C4-2B (cell line): Measurements from ENCODE around the gene RBFOX2.

ENCODE experiments used
- H3K27ac ChIP-seq: fragments of 450-650 bp; 2 replicates; pipeline ENCODE4 v1.5.1; 2017
- ZFX ChIP-seq: fragments of 450-650 bp; IDR thresholded peaks from 2 replicates; pipeline ENCODE4 v1.6.1; 2017
- TF ChIP-seq, protein P1 (sequence below): fragments of 450-650 bp; conservative IDR thresholded peaks from 2 replicates; pipeline ENCODE4 v1.5.1; 2017; ENCODE audit warnings: mild to moderate bottlenecking

Gene RBFOX2

DNA sequence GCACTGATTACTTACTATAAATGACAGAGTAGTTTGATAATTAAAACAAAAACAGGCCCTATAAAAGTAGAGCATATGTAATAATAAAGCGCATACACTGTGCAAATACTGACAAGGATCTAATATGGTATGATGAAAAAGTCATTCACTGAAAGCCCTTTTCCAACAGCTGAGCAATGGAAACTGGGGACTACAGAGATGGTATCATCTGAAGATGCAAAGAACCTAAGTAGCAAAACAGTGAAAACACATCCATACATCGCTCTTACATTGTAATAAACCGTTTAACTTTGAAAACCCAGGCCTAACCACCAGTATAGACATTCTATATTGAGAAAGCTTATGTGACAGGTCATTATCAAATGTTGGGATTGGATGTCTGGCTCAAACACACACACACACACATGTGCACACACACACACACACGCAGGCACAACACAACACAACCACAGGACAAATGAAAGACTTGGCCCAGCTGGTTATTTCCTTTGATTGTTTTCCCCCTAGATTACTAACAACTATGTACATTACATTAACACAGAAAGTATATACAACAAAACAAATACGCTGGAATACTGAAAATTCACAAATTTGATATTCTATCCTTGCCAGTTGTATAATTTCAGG, 191.4 kb downstream of the RBFOX2 start:
- H3K27ac ChIP-seq: no peak overlapping the region
- TF ChIP-seq, protein P1, sequence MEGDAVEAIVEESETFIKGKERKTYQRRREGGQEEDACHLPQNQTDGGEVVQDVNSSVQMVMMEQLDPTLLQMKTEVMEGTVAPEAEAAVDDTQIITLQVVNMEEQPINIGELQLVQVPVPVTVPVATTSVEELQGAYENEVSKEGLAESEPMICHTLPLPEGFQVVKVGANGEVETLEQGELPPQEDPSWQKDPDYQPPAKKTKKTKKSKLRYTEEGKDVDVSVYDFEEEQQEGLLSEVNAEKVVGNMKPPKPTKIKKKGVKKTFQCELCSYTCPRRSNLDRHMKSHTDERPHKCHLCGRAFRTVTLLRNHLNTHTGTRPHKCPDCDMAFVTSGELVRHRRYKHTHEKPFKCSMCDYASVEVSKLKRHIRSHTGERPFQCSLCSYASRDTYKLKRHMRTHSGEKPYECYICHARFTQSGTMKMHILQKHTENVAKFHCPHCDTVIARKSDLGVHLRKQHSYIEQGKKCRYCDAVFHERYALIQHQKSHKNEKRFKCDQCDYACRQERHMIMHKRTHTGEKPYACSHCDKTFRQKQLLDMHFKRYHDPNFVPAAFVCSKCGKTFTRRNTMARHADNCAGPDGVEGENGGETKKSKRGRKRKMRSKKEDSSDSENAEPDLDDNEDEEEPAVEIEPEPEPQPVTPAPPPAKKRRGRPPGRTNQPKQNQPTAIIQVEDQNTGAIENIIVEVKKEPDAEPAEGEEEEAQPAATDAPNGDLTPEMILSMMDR: no peak
- no peak for TF ChIP-seq ZFX

DNA sequence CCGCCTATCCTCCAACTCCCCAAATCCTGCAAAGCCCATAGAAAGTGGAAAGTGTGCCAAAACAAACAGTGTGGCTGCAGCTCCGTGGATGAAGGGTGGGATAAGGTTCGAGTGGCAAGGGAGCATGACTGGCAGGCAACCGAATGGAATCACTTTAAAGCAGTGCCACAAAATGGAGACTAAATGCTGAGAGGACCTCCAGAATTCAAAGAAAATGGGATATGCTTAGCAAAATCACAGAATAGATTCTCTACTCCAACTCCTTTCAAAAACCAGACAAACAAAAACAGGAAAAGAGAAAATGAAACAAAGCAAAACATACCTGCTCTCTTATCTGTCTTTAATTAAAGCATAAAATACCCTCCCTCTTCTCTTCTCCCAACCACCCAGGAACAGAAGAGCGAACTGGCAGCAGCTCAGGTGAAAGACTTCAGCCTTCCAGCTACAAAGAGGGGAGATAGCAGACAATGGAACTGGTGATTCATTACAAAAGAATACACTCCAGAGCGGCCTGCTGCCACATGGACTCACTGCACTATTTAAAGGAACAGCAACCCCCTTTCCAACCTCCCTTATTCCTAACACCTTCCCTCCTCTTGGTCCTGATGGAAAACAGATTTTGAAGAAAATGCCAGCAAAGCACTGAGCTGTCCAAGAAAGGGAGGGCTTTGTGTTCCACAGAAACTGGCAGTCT, 192.5 kb downstream of the RBFOX2 start:
- TF ChIP-seq ZFX: no peak
- TF ChIP-seq, protein P1: no peak
- peak overlapping the region; percentile 63; the same call in 1 of the 2 replicates for H3K27ac ChIP-seq

DNA sequence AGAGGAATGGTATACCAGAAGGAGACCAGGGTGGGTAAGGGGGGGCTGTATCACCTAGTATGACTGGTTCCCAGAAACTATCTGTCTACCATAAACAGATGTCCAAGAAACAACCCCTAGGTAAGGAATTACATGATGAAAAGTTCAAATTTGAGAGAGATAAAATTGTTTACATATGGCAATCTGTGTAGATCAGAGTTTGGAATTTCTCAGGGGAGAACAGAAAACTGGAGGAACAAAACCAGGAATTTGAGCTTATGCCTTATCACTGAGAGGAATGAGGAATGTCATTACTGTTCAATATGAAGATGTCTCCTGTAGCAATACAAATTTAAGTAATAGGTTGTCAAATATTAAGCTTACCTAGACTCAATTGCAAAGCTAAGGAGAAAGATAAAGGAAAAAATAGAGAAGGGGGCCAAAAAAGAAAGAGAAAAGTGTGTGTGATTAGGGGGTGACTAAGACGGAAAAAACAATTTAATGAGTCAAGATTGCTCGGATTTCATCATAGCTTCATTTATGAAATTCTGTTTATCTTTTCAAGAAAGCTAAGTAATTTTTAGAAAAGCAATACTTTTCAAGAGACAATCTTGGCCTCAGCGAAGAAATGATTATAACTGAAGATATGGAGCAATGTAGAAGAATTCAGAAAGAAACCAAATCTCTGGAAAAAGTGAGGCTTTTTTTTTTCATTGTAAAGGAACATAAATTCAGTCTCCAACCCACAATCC, 193.2 kb downstream of the RBFOX2 start:
- TF ChIP-seq ZFX: no peak
- TF ChIP-seq, protein P1: no peak
- peak overlapping the region; percentile 63; the same call in 1 of the 2 replicates for H3K27ac ChIP-seq

DNA sequence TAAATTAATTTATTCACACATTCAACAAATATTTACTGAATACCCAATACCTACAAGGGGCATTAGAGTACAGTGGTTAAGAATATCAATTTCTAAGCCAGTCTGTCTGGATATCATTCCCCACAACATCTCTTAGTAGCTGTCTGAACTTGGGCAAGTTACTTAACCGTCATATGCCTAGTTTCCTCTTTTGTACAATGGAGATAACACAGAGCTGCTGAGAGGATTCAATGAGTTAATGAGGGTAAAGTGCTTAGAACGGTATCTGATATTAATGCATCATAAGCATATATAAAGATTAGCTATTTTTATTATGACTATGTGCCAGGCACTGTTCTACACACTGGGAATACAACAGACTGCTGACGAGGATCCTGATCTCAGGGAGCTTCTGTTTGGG, 194.6 kb downstream of the RBFOX2 start:
- TF ChIP-seq, protein P1: no peak
- no peak for TF ChIP-seq ZFX
- H3K27ac ChIP-seq: no peak overlapping the region

DNA sequence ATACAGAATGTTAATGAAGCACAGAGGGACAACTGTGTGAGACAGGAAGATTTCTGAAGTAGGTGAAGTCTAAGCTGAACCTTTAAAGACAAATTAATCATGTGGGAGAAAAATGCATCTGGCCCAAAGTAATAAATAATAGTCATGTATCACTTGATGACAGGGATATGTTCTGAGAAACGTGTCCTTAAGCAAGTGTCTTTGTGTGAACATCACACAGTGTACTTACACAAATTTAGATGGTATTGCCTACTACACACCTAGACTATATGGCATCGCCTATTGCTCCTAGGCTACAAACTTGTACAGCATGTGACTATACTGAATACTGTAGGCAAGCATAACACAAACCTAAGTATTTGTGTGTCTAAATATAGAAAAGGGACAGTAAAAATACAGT, 198.3 kb downstream of the RBFOX2 start:
- H3K27ac ChIP-seq: no peak overlapping the region
- TF ChIP-seq, protein P1: no peak
- no peak for TF ChIP-seq ZFX

DNA sequence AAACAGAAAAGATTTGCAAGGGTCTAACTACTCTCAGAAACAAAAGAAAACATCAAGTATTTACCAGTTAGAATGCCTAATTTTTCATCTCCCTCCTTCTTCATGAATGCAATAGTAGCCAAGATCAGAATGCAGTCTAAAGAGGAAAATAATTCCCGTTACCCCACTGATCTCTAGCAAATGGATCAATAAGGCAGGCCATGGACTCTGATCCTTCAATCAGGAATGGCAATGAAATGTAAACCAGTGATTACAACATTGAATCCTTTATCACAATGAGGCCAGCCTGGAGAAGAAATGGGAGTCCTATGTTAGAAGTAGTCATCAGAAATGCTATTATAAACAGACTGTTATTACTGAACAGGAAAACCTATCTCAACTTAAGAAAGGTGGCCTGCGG, 204.4 kb downstream of the RBFOX2 start:
- TF ChIP-seq, protein P1: no peak
- no peak for TF ChIP-seq ZFX
- H3K27ac ChIP-seq: no peak overlapping the region

DNA sequence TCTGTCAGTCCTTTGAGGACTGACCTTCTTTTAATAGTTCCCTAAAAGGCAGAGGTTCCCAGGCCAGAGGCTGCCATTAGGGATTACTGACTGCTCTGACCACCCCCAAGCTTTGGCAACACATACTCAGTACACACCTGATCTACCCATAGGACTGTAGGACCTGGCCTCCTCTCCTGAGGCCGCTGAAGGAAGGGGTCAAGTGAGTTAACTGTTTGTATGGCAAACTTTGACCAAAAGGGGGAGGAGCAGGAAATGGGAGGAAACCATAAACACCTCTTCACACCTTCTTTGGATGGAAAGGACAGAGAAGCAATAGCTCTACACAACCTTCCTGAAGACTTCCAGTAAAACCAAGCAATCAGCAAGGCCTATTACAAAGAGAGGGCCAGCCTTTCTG, 207.0 kb downstream of the RBFOX2 start:
- TF ChIP-seq, protein P1: no peak
- TF ChIP-seq ZFX: no peak
- no peak overlapping the region for H3K27ac ChIP-seq
